Mesangial cell (primary cell): Measurements from ENCODE around the gene ATP1A2. TPM values are rescaled to one million over a fixed set of nuclear protein-coding genes. Genes with fewer than 3 reads are reported as not detected.

Source experiments
- total RNA-seq: library from RNA; depleted of rRNA; stranded (reverse); fragments of >200 nt; gene quantifications from 2 replicates; pipeline ENCODE4 v1.2.3, GENCODE V29; 2015

Gene ATP1A2
- total RNA-seq, result under 0.01 TPM in 1 of 2 replicates, not detected in the other

DNA sequence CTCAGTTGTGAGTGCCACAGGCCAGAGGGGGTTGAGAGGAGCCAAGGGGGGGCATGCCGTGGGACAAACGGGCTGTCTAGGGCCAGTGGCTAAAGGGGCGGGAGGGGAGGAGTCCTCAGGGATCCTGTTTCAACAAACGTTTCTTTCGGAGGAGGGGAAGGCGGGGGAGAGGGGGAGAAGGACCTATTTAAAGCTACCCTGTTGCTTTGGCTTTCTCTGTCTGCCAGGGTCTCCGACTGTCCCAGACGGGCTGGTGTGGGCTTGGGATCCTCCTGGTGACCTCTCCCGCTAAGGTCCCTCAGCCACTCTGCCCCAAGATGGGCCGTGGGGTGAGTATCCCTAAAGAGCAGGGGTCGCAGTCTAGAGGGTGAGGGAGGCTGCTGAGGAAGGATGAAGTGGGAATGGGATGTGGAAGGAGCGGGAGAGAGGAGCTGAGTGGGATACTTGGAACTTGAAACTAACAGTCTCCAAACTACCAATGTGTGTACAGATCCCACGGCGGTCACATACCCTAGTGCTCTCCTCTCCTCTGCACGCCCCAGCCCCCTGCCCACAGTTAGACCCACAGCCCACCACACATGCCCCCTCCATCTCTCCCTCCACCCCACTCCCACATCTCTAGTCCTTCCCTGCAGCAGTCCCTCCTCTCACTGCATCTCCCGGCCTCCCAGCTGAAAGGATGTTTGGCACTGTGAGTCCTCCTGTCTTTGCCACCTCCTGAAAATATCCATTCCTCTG is at the start of gene ATP1A2:
ATP1A2 (plus strand) TSS at position 215 of the 738 bp plus-strand sequence; CDS start at position 318, 103 bp downstream.

GRCh38 chr1:160069460-160070231 is 45.9 kb upstream of the ATP1A2 start, which contains the start of gene KCNJ10:
TSS of gene KCNJ10 (minus strand) at chr1:160070160. CDS start at chr1:160042532, 27,628 bp downstream.

GRCh38 chr1:160081261-160081936 is 34.2 kb upstream of the ATP1A2 start, which contains the start of gene KCNJ9:
TSS of gene KCNJ9 (plus strand) at chr1:160081538. CDS start at chr1:160084031, 2,493 bp downstream.

GRCh38 chr1:160097911-160098851 is 17.4 kb upstream of the ATP1A2 start, which contains the start of gene IGSF8:
TSS of gene IGSF8 (minus strand) at chr1:160098619. CDS start at chr1:160098472, 147 bp downstream.

GRCh38 chr1:160151303-160151702 is 35.7 kb downstream of the ATP1A2 start, which contains the start of gene ATP1A4:
TSS of gene ATP1A4 (plus strand) at chr1:160151603. CDS start at chr1:160152041, 438 bp downstream.

GRCh38 chr1:160189649-160190625 is 74.4 kb downstream of the ATP1A2 start, which contains the start of gene CASQ1:
TSS of gene CASQ1 (plus strand) at chr1:160190575. CDS start at chr1:160190752, 177 bp downstream.

Other genes with a start within 250 kb of the ATP1A2 start
- 0.16 and 0.63 TPM in 2 replicates for gene CFAP45, start 215.6 kb upstream of the ATP1A2 start, total RNA-seq
- gene TAGLN2, start 190.3 kb upstream of the ATP1A2 start, total RNA-seq, result 620 and 1,348 TPM in 2 replicates
- gene IGSF9, start 170.1 kb upstream of the ATP1A2 start, total RNA-seq, result 0.16 and 0.76 TPM in 2 replicates
- not detected in 2 replicates for gene SLAMF9, start 161.5 kb upstream of the ATP1A2 start, total RNA-seq
- 2.1 and 3.3 TPM in 2 replicates for gene PIGM, start 83.8 kb upstream of the ATP1A2 start, total RNA-seq
- gene KCNJ10, start 45.6 kb upstream of the ATP1A2 start, total RNA-seq, result not detected in 2 replicates
- not detected in 2 replicates for gene KCNJ9, start 34.2 kb upstream of the ATP1A2 start, total RNA-seq
- gene IGSF8, start 17.1 kb upstream of the ATP1A2 start, total RNA-seq, result 24.3 and 31.2 TPM in 2 replicates
- not detected in 2 replicates for gene ATP1A4, start 35.8 kb downstream of the ATP1A2 start, total RNA-seq
- not detected in 2 replicates for gene CASQ1, start 74.8 kb downstream of the ATP1A2 start, total RNA-seq
- 89.0 and 125 TPM in 2 replicates for gene PEA15, start 89.6 kb downstream of the ATP1A2 start, total RNA-seq
- 36.2 and 55.9 TPM in 2 replicates for gene DCAF8, start 146.8 kb downstream of the ATP1A2 start, total RNA-seq
- gene PEX19, start 169.4 kb downstream of the ATP1A2 start, total RNA-seq, result 25.9 and 35.4 TPM in 2 replicates
- 123 and 152 TPM in 2 replicates for gene COPA, start 227.5 kb downstream of the ATP1A2 start, total RNA-seq
- 80.8 and 162 TPM in 2 replicates for gene NCSTN, start 227.6 kb downstream of the ATP1A2 start, total RNA-seq